ENCODE measurements around the gene ZNF532. TPM values are rescaled to one million over a fixed set of nuclear protein-coding genes. Genes with fewer than 3 reads are reported as not detected.
"Not testable (repeated sequence)": the region's sequence is repeated elsewhere in the genome, so short reads cannot be mapped to it uniquely, and the experiment has no call there.

ZNF532 gene
- total RNA-seq, 1 donor from 2014 or later, result 137 TPM

DNA sequence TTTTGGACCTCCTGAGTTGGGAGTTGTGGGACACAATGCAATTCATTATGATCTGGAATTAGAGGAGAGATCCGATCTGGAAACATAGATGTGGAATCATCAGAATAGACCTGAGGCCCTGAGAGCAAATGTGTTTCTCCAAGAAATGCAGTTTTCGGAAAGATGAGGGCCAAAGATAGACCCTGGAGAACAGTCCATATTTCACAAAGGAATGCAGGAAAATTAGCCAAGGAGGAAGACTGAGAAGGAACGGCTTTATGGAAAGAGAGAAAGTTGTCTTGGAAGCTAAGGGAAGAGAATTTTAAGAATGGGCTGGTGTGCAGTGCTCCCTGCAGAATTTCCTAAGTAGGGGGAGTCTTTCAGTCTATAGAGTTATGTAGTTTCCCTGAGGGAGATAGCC is 11.1 kb upstream of the ZNF532 start:
- H3K4me1 ChIP-seq, result peaks cover 27% of the 10 kb centered on the region
- no peaks in the 10 kb centered on the region for H3K79me2 ChIP-seq (ENCODE audit: low read depth)
- peaks cover 2% of the 10 kb centered on the region for H3K36me3 Mint-ChIP-seq
- no peak overlapping the region for H3K4me3 Mint-ChIP-seq
- no peaks in the 10 kb centered on the region for H4K20me1 ChIP-seq (ENCODE audit: low read depth)
- H3F3A ChIP-seq (ENCODE audit: low read depth), result peaks cover 28% of the 10 kb centered on the region
- TF ChIP-seq, protein P1, sequence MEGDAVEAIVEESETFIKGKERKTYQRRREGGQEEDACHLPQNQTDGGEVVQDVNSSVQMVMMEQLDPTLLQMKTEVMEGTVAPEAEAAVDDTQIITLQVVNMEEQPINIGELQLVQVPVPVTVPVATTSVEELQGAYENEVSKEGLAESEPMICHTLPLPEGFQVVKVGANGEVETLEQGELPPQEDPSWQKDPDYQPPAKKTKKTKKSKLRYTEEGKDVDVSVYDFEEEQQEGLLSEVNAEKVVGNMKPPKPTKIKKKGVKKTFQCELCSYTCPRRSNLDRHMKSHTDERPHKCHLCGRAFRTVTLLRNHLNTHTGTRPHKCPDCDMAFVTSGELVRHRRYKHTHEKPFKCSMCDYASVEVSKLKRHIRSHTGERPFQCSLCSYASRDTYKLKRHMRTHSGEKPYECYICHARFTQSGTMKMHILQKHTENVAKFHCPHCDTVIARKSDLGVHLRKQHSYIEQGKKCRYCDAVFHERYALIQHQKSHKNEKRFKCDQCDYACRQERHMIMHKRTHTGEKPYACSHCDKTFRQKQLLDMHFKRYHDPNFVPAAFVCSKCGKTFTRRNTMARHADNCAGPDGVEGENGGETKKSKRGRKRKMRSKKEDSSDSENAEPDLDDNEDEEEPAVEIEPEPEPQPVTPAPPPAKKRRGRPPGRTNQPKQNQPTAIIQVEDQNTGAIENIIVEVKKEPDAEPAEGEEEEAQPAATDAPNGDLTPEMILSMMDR (IDR thresholded peaks at IDR 0.05), result no peak
- no peak for TF ChIP-seq EZH2phosphoT487 (IDR thresholded peaks at IDR 0.05)
- no peak for TF ChIP-seq EZH2 (IDR thresholded peaks at IDR 0.05)
- H3K27me3 ChIP-seq, result peaks cover 23% of the 10 kb centered on the region
- no peak overlapping the region for H3K4me2 ChIP-seq
- H3K27ac Mint-ChIP-seq, result no peak overlapping the region
- H3K4me3 ChIP-seq, result no peak overlapping the region
- H3K27me3 Mint-ChIP-seq (ENCODE audit: insufficient read depth, low read depth), result peaks cover 30% of the 10 kb centered on the region
- H3K36me3 ChIP-seq, result no peaks in the 10 kb centered on the region
- peaks cover 6% of the 10 kb centered on the region for H3K9me3 Mint-ChIP-seq
- H3K27ac ChIP-seq, result no peak overlapping the region
- H3K4me1 Mint-ChIP-seq, result peaks cover 33% of the 10 kb centered on the region
- DNase-seq (ENCODE audit: low spot score), result no peak
- H3K9me3 ChIP-seq (ENCODE audit: low read depth), result no peaks in the 10 kb centered on the region
- H2AFZ ChIP-seq (replicated peaks), result no peak overlapping the region
- H3K9ac ChIP-seq, result no peak overlapping the region

DNA sequence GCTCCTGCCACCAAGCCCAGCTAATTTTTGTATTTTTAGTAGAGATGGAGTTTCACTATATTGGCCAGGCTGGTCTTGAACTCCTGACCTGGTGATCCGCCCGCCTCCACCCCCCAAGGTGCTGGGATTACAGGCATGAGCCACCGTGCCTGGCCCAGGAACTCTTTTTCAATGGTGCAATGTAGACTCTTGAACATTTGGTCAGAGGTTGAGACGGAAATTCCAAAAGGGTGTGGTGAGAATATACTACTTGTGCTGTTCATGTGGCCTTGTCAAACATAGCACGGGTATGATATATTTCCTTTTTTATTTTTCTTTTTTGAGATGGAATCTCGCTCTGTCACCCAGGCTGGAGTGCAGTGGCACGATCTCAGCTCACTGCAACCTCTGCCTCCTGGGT is 9.2 kb upstream of the ZNF532 start:
- not testable (repeated sequence) for H3K36me3 Mint-ChIP-seq; H3K9me3 Mint-ChIP-seq; H3K9ac ChIP-seq; H4K20me1 ChIP-seq (ENCODE audit: low read depth); H3K4me2 ChIP-seq; H3K4me3 ChIP-seq; H3K27ac Mint-ChIP-seq; H3K36me3 ChIP-seq; DNase-seq (ENCODE audit: low spot score); H3K27ac ChIP-seq; H3K79me2 ChIP-seq (ENCODE audit: low read depth); H3K4me3 Mint-ChIP-seq; H3K9me3 ChIP-seq (ENCODE audit: low read depth); H2AFZ ChIP-seq (replicated peaks)
- peaks cover 30% of the 10 kb centered on the region for H3F3A ChIP-seq (ENCODE audit: low read depth)
- Mint-ChIP-seq H3K4me1 (peaks cover 41% of the 10 kb centered on the region), H3K27me3 (ENCODE audit: insufficient read depth, low read depth) (peaks cover 20% of the 10 kb centered on the region)
- H3K4me1 ChIP-seq, result peaks cover 39% of the 10 kb centered on the region
- H3K27me3 ChIP-seq, result peaks cover 11% of the 10 kb centered on the region

DNA sequence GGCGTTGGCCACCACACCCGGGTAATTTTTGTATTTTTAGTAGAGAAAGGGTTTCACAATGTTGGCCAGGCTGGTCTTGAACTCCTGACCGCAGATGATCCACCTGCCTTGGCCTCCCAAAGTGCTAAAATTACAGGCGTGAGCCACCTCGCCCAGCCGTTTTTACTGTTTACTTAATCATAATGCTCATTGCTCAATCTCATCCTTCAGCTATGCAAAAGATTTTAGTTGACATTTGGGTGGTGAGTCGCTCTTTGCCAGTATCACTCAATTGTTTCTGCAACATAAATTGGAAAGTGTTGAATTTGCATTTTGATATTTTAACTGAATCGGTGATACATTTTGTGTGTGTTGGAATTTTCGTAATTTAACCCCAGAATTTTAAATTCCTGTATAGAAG is 7.8 kb upstream of the ZNF532 start:
- no peak overlapping the region for H3K27ac ChIP-seq
- no peaks in the 10 kb centered on the region for H3K9me3 Mint-ChIP-seq

More for the DNA sequence above, 7.8 kb upstream of the ZNF532 start:
- DNase-seq (ENCODE audit: low spot score), result no peak
- no peaks in the 10 kb centered on the region for H4K20me1 ChIP-seq (ENCODE audit: low read depth)
- H3K9ac ChIP-seq, result no peak overlapping the region
- Mint-ChIP-seq H3K4me1 (peaks cover 41% of the 10 kb centered on the region), H3K36me3 (peaks cover 2% of the 10 kb centered on the region), H3K4me3 (no peak overlapping the region), H3K27me3 (ENCODE audit: insufficient read depth, low read depth) (peaks cover 13% of the 10 kb centered on the region), H3K27ac (no peak overlapping the region)
- H3K9me3 ChIP-seq (ENCODE audit: low read depth), result no peaks in the 10 kb centered on the region
- no peaks in the 10 kb centered on the region for H3K36me3 ChIP-seq
- no peak overlapping the region for H3K4me3 ChIP-seq
- no peak overlapping the region for H2AFZ ChIP-seq (replicated peaks)
- peaks cover 9% of the 10 kb centered on the region for H3K79me2 ChIP-seq (ENCODE audit: low read depth)
- no peak overlapping the region for H3K4me2 ChIP-seq
- peaks cover 41% of the 10 kb centered on the region for H3F3A ChIP-seq (ENCODE audit: low read depth)
- H3K27me3 ChIP-seq, result no peaks in the 10 kb centered on the region
- no peak for TF ChIP-seq EZH2 (IDR thresholded peaks at IDR 0.05)
- TF ChIP-seq, protein P1 (IDR thresholded peaks at IDR 0.05), result no peak
- TF ChIP-seq EZH2phosphoT487 (IDR thresholded peaks at IDR 0.05), result no peak
- peaks cover 39% of the 10 kb centered on the region for H3K4me1 ChIP-seq
